Measurements from ENCODE around the gene RAB1B. TPM values are rescaled to one million over a fixed set of nuclear protein-coding genes. Genes with fewer than 3 reads are reported as not detected.

Gene RAB1B
- total RNA-seq, 4 donors from 2014 or later = 97.2 to 163 (median 132) TPM

DNA sequence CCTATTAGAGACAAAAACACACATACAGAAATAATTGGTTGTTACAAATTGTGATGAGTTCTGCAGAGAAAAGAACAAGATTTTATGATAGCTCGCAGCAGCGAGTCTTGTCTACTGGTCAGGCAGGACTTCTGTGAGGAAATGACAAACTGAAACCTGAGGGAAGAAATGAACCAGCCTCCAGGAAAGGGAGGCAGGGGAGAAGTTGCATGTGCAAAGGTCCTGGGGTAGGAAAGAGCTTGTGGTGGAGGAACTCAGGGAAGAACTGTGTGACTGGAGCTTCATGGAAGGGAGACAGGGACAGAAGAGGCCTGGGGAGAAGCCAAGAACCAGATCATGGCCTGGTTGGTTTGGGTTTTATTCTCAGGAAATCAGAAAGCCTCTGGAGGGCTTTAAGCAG lies 9.2 kb upstream of the RAB1B start:
- Histone ChIP-seq H3K36me3 (peaks cover 10 to 52% (median 46%) of the 10 kb centered on the region in 4 donors), H3K27ac (replicated peaks in 1 of 4) (no peak overlapping the region), H3K27me3 (no peaks in the 10 kb centered on the region), H3K4me3 (no peak overlapping the region), H3K9me3 (no peaks in the 10 kb centered on the region), H3K4me1 (peaks cover 14 to 23% (median 21%) of the 10 kb centered on the region in 4 donors)
- no peak for TF ChIP-seq POLR2AphosphoS5 (IDR thresholded peaks at IDR 0.05)
- TF ChIP-seq, protein P1, sequence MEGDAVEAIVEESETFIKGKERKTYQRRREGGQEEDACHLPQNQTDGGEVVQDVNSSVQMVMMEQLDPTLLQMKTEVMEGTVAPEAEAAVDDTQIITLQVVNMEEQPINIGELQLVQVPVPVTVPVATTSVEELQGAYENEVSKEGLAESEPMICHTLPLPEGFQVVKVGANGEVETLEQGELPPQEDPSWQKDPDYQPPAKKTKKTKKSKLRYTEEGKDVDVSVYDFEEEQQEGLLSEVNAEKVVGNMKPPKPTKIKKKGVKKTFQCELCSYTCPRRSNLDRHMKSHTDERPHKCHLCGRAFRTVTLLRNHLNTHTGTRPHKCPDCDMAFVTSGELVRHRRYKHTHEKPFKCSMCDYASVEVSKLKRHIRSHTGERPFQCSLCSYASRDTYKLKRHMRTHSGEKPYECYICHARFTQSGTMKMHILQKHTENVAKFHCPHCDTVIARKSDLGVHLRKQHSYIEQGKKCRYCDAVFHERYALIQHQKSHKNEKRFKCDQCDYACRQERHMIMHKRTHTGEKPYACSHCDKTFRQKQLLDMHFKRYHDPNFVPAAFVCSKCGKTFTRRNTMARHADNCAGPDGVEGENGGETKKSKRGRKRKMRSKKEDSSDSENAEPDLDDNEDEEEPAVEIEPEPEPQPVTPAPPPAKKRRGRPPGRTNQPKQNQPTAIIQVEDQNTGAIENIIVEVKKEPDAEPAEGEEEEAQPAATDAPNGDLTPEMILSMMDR (IDR thresholded peaks at IDR 0.05) = no peak
- no peak for TF ChIP-seq POLR2A (IDR thresholded peaks at IDR 0.05; ENCODE audit: low read depth)
- TF ChIP-seq EP300 (IDR thresholded peaks at IDR 0.05) = no peak
- intact Hi-C loops (cut with DNase I) = no loop called here
- 98% methylated on average over 2 of the region's 2 CpGs for WGBS
- DNase-seq (ENCODE audit: extremely low spot score) = no peak

GRCh38 chr11:66259956-66260355 lies 8.5 kb upstream of the RAB1B start:
- H3K9me3 ChIP-seq = no peaks in the 10 kb centered on the region
- TF ChIP-seq EP300 (IDR thresholded peaks at IDR 0.05) (no peak), POLR2AphosphoS5 (IDR thresholded peaks at IDR 0.05) (no peak), POLR2A (IDR thresholded peaks at IDR 0.05; ENCODE audit: low read depth) (no peak)
- TF ChIP-seq, protein P1 (IDR thresholded peaks at IDR 0.05) = no peak
- DNase-seq (ENCODE audit: extremely low spot score) = no peak
- H3K27me3 ChIP-seq = no peaks in the 10 kb centered on the region
- no peak overlapping the region for H3K4me3 ChIP-seq
- peaks cover 14 to 23% (median 21%) of the 10 kb centered on the region in 4 donors for H3K4me1 ChIP-seq
- peaks cover 10 to 59% (median 53%) of the 10 kb centered on the region in 4 donors for H3K36me3 ChIP-seq
- intact Hi-C loops (cut with DNase I) = no loop called here
- H3K27ac ChIP-seq (replicated peaks in 1 of 4) = no peak overlapping the region
- WGBS = 76% methylated on average over 4 of the region's 4 CpGs

DNA sequence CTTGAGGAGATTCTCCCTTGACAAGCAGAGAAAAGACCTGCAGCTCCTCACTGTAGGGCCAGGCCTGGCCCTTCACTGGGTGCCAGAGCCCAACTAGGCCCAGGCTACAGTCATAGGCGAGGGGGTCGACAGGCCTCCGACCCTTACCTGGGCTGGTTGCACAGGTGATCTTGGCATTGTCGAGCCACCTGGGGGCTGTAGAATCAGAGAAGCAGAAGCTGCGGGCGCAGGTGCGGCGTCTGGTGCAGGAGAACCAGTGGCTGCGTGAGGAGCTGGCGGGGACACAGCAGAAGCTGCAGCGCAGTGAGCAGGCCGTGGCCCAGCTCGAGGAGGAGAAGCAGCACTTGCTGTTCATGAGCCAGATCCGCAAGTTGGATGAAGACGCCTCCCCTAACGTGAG lies 6.9 kb upstream of the RAB1B start:
- H3K4me3 ChIP-seq = no peak overlapping the region
- WGBS = 91% methylated on average over 11 of the region's 16 CpGs
- no peaks in the 10 kb centered on the region for H3K27me3 ChIP-seq
- H3K4me1 ChIP-seq = peaks cover 17 to 35% (median 31%) of the 10 kb centered on the region in 4 donors
- intact Hi-C loops (cut with DNase I) = no loop called here
- peaks cover 10 to 75% (median 68%) of the 10 kb centered on the region in 4 donors for H3K36me3 ChIP-seq
- DNase-seq (ENCODE audit: extremely low spot score) = no peak
- H3K9me3 ChIP-seq = no peaks in the 10 kb centered on the region
- H3K27ac ChIP-seq (replicated peaks in 1 of 4) = no peak overlapping the region
- TF ChIP-seq EP300 (IDR thresholded peaks at IDR 0.05) (no peak), POLR2A (IDR thresholded peaks at IDR 0.05; ENCODE audit: low read depth) (no peak), POLR2AphosphoS5 (IDR thresholded peaks at IDR 0.05) (no peak)
- TF ChIP-seq, protein P1 (IDR thresholded peaks at IDR 0.05) = no peak

DNA sequence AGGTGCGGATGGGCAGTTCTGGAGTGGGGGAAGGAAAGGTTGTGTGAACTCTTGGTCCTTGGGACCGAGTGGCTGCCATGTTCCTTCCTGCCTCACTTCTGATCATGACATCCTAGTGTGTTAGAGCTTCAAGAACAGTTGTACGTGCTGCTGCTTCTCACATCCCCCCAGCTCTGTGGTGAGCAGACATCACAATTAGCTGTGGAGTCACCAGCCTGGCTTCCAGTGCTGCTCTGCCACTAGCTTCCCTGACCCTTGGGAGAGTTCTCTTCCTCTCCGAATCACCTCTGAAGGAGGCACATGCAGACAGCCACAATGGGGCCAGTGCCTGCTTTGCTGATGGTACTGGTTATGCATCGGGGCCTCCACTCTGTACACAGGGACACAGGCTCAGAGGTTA lies 6.2 kb upstream of the RAB1B start:
- peaks cover 17 to 35% (median 31%) of the 10 kb centered on the region in 4 donors for H3K4me1 ChIP-seq
- no peaks in the 10 kb centered on the region for H3K9me3 ChIP-seq
- no peak for DNase-seq (ENCODE audit: extremely low spot score)
- H3K4me3 ChIP-seq = no peak overlapping the region
- peaks cover 10 to 75% (median 69%) of the 10 kb centered on the region in 4 donors for H3K36me3 ChIP-seq
- intact Hi-C loops (cut with DNase I) = no loop called here
- 73% methylated on average over 3 of the region's 5 CpGs for WGBS
- no peak overlapping the region for H3K27ac ChIP-seq (replicated peaks in 1 of 4)
- H3K27me3 ChIP-seq = no peaks in the 10 kb centered on the region
- TF ChIP-seq POLR2AphosphoS5 (IDR thresholded peaks at IDR 0.05) (no peak), EP300 (IDR thresholded peaks at IDR 0.05) (no peak), POLR2A (IDR thresholded peaks at IDR 0.05; ENCODE audit: low read depth) (no peak)
- TF ChIP-seq, protein P1 (IDR thresholded peaks at IDR 0.05) = no peak

GRCh38 chr11:66262696-66263095 lies 5.7 kb upstream of the RAB1B start:
- Histone ChIP-seq H3K4me3 (no peak overlapping the region), H3K27ac (replicated peaks in 1 of 4) (no peak overlapping the region), H3K9me3 (no peaks in the 10 kb centered on the region), H3K27me3 (no peaks in the 10 kb centered on the region), H3K4me1 (peaks cover 17 to 35% (median 31%) of the 10 kb centered on the region in 4 donors), H3K36me3 (peaks cover 10 to 75% (median 69%) of the 10 kb centered on the region in 4 donors)
- intact Hi-C loops (cut with DNase I) = no loop called here
- no peak for TF ChIP-seq POLR2AphosphoS5 (IDR thresholded peaks at IDR 0.05)
- no peak for TF ChIP-seq EP300 (IDR thresholded peaks at IDR 0.05)
- TF ChIP-seq, protein P1 (IDR thresholded peaks at IDR 0.05) = no peak
- no peak for TF ChIP-seq POLR2A (IDR thresholded peaks at IDR 0.05; ENCODE audit: low read depth)
- whole genome bisulfite sequencing = no CpG with 5 or more reads among the region's 12 CpGs
- no peak for DNase-seq (ENCODE audit: extremely low spot score)
